Measurements from ENCODE around the gene DNAAF1.

DNAAF1 gene

GRCh38 chr16:84207251-84207650 lies 62.1 kb downstream of the DNAAF1 start:
- TF ChIP-seq CTCF (IDR thresholded peaks at IDR 0.05; ENCODE audit: low read depth, low read length, missing control alignments) = no peak
- DNase-seq = no peak
- Histone ChIP-seq H3K4me3 (ENCODE audit: low read depth, low read length) (no peak overlapping the region), H3K27me3 (replicated peaks) (no peaks in the 10 kb centered on the region), H3K27ac (no peak overlapping the region), H3K36me3 (replicated peaks) (no peaks in the 10 kb centered on the region)
- in situ Hi-C loops (cut with HindIII; ENCODE audit: low pct_ligation_motif_present, low sequenced_read_pairs) = no loop called here

GRCh38 chr16:84207879-84208278 lies 62.8 kb downstream of the DNAAF1 start:
- in situ Hi-C loops (cut with HindIII; ENCODE audit: low pct_ligation_motif_present, low sequenced_read_pairs) = no loop called here
- no peak for TF ChIP-seq CTCF (IDR thresholded peaks at IDR 0.05; ENCODE audit: low read depth, low read length, missing control alignments)
- H3K27ac ChIP-seq = no peak overlapping the region
- no peak overlapping the region for H3K4me3 ChIP-seq (ENCODE audit: low read depth, low read length)
- H3K36me3 ChIP-seq (replicated peaks) = no peaks in the 10 kb centered on the region
- H3K27me3 ChIP-seq (replicated peaks) = no peaks in the 10 kb centered on the region
- no peak for DNase-seq

- Histone ChIP-seq H3K27me3 (replicated peaks) (no peaks in the 10 kb centered on the region), H3K36me3 (replicated peaks) (no peaks in the 10 kb centered on the region), H3K27ac (no peak overlapping the region), H3K4me3 (ENCODE audit: low read depth, low read length) (no peak overlapping the region)
- DNase-seq = no peak
- in situ Hi-C loops (cut with HindIII; ENCODE audit: low pct_ligation_motif_present, low sequenced_read_pairs) = no loop called here
- peak; percentile 33 for TF ChIP-seq CTCF (IDR thresholded peaks at IDR 0.05; ENCODE audit: low read depth, low read length, missing control alignments)
Observed at GRCh38 chr16:84209989-84210388, 64.9 kb downstream of the DNAAF1 start.

- Histone ChIP-seq H3K27me3 (replicated peaks) (no peaks in the 10 kb centered on the region), H3K4me3 (ENCODE audit: low read depth, low read length) (no peak overlapping the region)
- TF ChIP-seq CTCF (IDR thresholded peaks at IDR 0.05; ENCODE audit: low read depth, low read length, missing control alignments) = no peak
Observed at GRCh38 chr16:84212154-84212553, 67.0 kb downstream of the DNAAF1 start.

GRCh38 chr16:84212631-84213030 lies 67.5 kb downstream of the DNAAF1 start:
- H3K27ac ChIP-seq = no peak overlapping the region
- DNase-seq = no peak
- in situ Hi-C loops (cut with HindIII; ENCODE audit: low pct_ligation_motif_present, low sequenced_read_pairs) = no loop called here
- H3K4me3 ChIP-seq (ENCODE audit: low read depth, low read length) = no peak overlapping the region
- no peak for TF ChIP-seq CTCF (IDR thresholded peaks at IDR 0.05; ENCODE audit: low read depth, low read length, missing control alignments)
- no peaks in the 10 kb centered on the region for H3K27me3 ChIP-seq (replicated peaks)
- H3K36me3 ChIP-seq (replicated peaks) = no peaks in the 10 kb centered on the region

More at GRCh38 chr16:84212154-84212553, 67.0 kb downstream of the DNAAF1 start:
- H3K27ac ChIP-seq = no peak overlapping the region
- no peak for DNase-seq
- in situ Hi-C loops (cut with HindIII; ENCODE audit: low pct_ligation_motif_present, low sequenced_read_pairs) = no loop called here
- H3K36me3 ChIP-seq (replicated peaks) = no peaks in the 10 kb centered on the region

- DNase-seq = no peak
- Histone ChIP-seq H3K27ac (no peak overlapping the region), H3K4me3 (ENCODE audit: low read depth, low read length) (no peak overlapping the region), H3K36me3 (replicated peaks) (no peaks in the 10 kb centered on the region), H3K27me3 (replicated peaks) (no peaks in the 10 kb centered on the region)
- no peak for TF ChIP-seq CTCF (IDR thresholded peaks at IDR 0.05; ENCODE audit: low read depth, low read length, missing control alignments)
- in situ Hi-C loops (cut with HindIII; ENCODE audit: low pct_ligation_motif_present, low sequenced_read_pairs) = no loop called here
Observed at GRCh38 chr16:84214451-84215066, 69.5 kb downstream of the DNAAF1 start.

Data from brain microvascular endothelial cell (primary cell).